Measurements from ENCODE around the gene CCDC24. TPM values are rescaled to one million over a fixed set of nuclear protein-coding genes. Genes with fewer than 3 reads are reported as not detected.

CCDC24 gene
- total and polyA plus RNA-seq, 9 of the 15 experiments (the other 6 are each of a cell fraction or from before 2014, with no cell fraction given) = 0.31 to 4.5 (median 1.5) TPM

GRCh38 chr1:43995984-43996732 is 4.8 kb downstream of the CCDC24 start (continued):
- no peak for TF ChIP-seq ILF3 (IDR thresholded peaks at IDR 0.05; ENCODE audit: borderline replicate concordance)

- H3K27ac ChIP-seq (ENCODE audit: extremely low read depth, low read depth, low read length) = no peak overlapping the region
- H3K27me3 ChIP-seq (ENCODE audit: control insufficient read depth in 2 of 2, insufficient read depth in 2 of 2, low read length in 2 of 2) = no peaks in the 10 kb centered on the region
- DNase-seq (ENCODE audit: extremely low read depth in 1 of 4, low spot score in 3 of 4) (no peak), ATAC-seq (no peak), FAIRE-seq (no peak)
- H3K9me1 ChIP-seq (ENCODE audit: control insufficient read depth, insufficient read depth, low read length) = peaks cover 5% of the 10 kb centered on the region
- no peak overlapping the region for H3K4me3 ChIP-seq
- TF ChIP-seq MIER1 (IDR thresholded peaks at IDR 0.05; ENCODE audit: low read depth) (no peak), ZNF830 (CRISPR knock-in tag; IDR thresholded peaks at IDR 0.05) (no peak), POLR2G (IDR thresholded peaks at IDR 0.05; ENCODE audit: low read depth, low read length) (0 out of 2 replicates have a peak, but pooled peaks have one; percentile 11)
- peaks cover 8 to 67% of the 10 kb centered on the region in 2 experiments; a peak in 4 of 5 replicates for H3K4me1 ChIP-seq (replicated peaks in 1 of 2; ENCODE audit: control insufficient read depth in 2 of 2, insufficient read depth in 2 of 2, low read length in 2 of 2)
- intact Hi-C loops (cut with micrococcal nuclease) (loop anchor here (10.0 kb wide), 1 partner anchor 298 kb away; no protein-coding TSS in a partner anchor), in situ Hi-C loops (cut with MboI) (no loop called here)
- CTCF ChIA-PET (ENCODE audit: low intra/inter-chr PET ratio) = no interaction called here
- H3K79me2 ChIP-seq (ENCODE audit: control insufficient read depth, insufficient read depth, low read length) = no peaks in the 10 kb centered on the region
- no peaks in the 10 kb centered on the region for H4K20me1 ChIP-seq (replicated peaks; ENCODE audit: control insufficient read depth, insufficient read depth, low read length)
- H3K36me3 ChIP-seq (ENCODE audit: control insufficient read depth, insufficient read depth, low read length) = no peaks in the 10 kb centered on the region
- H3K4me2 ChIP-seq (ENCODE audit: insufficient read depth, low read length) = no peak overlapping the region
- no peaks in the 10 kb centered on the region for H3K9me3 ChIP-seq (replicated peaks; ENCODE audit: control insufficient read depth, insufficient read depth, low read depth, low read length)
- no peak overlapping the region for H2AFZ ChIP-seq (ENCODE audit: low read depth, low read length)
- whole genome bisulfite sequencing (ENCODE audit: insufficient coverage, low coverage, missing lambda C conversion rate) = 75% methylated on average over 6 of the region's 6 CpGs
- no TSS peak for BruUV-seq (replicated peaks)
- H3K9ac ChIP-seq (ENCODE audit: insufficient read depth in 1 of 2, low read depth in 2 of 2, low read length in 2 of 2) = peak overlapping the region in 1 of 2 experiments; percentile 38; a peak in 2 of 4 replicates
- POLR2A ChIA-PET = interaction anchor here (0.6 kb wide), 1 partner anchor 107 kb away, joined by 3 read pairs; no protein-coding TSS in a partner anchor
Measured at GRCh38 chr1:43996733-43997115, 5.3 kb downstream of the CCDC24 start.
